Lung (tissue), 12 donors: Measurements from ENCODE around the gene CYTH3. TPM values are rescaled to one million over a fixed set of nuclear protein-coding genes. Genes with fewer than 3 reads are reported as not detected.

ENCODE experiments used
- ATAC-seq: fragments of 200-7000 bp; cut with Tn5 transposase; one replicate; pipeline ENCODE4 v1.9.1; 2020; ENCODE audit warnings: moderate number of reproducible peaks; ENCODE audit not compliant: insufficient read depth, low FRiP score
- DNase-seq, 3 donors: peaks; one replicate each; pipeline ENCODE4 v3.0.0-alpha.2; 2013 to 2017
- H3K27ac ChIP-seq, 2 donors: one replicate each; pipeline ENCODE4 v1.5.1; 2013; ENCODE audit warnings: mild to moderate bottlenecking in 2 of 2, moderate library complexity in 2 of 2, control low read depth in 1 of 2, inconsistent platforms in 1 of 2, low read depth in 1 of 2, low read length in 1 of 2
- H3K27me3 ChIP-seq, 3 donors: one replicate each; pipeline ENCODE4 v1.5.1; 2013; ENCODE audit warnings: low read length in 2 of 3; ENCODE audit not compliant: control insufficient read depth in 3 of 3, insufficient read depth in 3 of 3
- H3K36me3 ChIP-seq, 4 donors: one replicate each; pipeline ENCODE4 v1.5.1; 2013; ENCODE audit warnings: low read length in 4 of 4, mild to moderate bottlenecking in 1 of 4, moderate library complexity in 1 of 4; ENCODE audit not compliant: control insufficient read depth in 4 of 4, insufficient read depth in 4 of 4
- H3K4me1 ChIP-seq, 5 donors: one replicate each; pipeline ENCODE4 v1.5.1; 2013; ENCODE audit warnings: low read length in 5 of 5, mild to moderate bottlenecking in 2 of 5, moderate library complexity in 1 of 5; ENCODE audit not compliant: control insufficient read depth in 5 of 5, insufficient read depth in 5 of 5
- H3K4me3 ChIP-seq: one replicate; pipeline ENCODE4 v1.5.1; 2013; ENCODE audit warnings: mild to moderate bottlenecking, control low read depth, moderate library complexity
- H3K9ac ChIP-seq, 2 donors: one replicate each; pipeline ENCODE4 v1.5.1; 2013; ENCODE audit warnings: low read length in 2 of 2, control low read depth in 1 of 2; ENCODE audit not compliant: insufficient read depth in 1 of 2
- H3K9me3 ChIP-seq, 4 donors: one replicate each; pipeline ENCODE4 v1.5.1; 2013; ENCODE audit warnings: low read length in 3 of 4, mild to moderate bottlenecking in 1 of 4, moderate library complexity in 1 of 4; ENCODE audit not compliant: control insufficient read depth in 4 of 4, insufficient read depth in 3 of 4
- WGBS, 2 donors: extraction: QIAGEN DNeasy Blood & Tissue Kit; methylation state at CpG; one replicate each; pipeline ENCODE4 v1.1.7; 2013; 5-methylcytosine and 5-hydroxymethylcytosine counted together
- polyA plus RNA-seq, 2 donors: library from polyadenylated mRNA; stranded (reverse); fragments of 200-250 nt; gene quantifications; one replicate each; pipeline ENCODE4 v1.2.1, GENCODE V29; 2013
- total RNA-seq, 2 donors: library from RNA; depleted of rRNA in 1 of 2; stranded (reverse); fragments of >200 nt in 1 of 2; gene quantifications; one replicate each; pipeline ENCODE4 v1.2.1, GENCODE V29; 2014 to 2021
- TF ChIP-seq, protein P1 (sequence below): IDR thresholded peaks from 2 replicates; pipeline ENCODE4 v1.5.1; 2012; ENCODE audit warnings: mild to moderate bottlenecking; ENCODE audit errors: control extremely low read depth, extremely low read depth
- donor health status: control.
- donor health status: control.
- donor health status: Bipolar disorder and iron deficiency.
- donor health status: healthy.
- donor health status: DM: yes; HTN: yes; CAD: no.

Gene CYTH3
- total and polyA plus RNA-seq, 4 donors: 8.2 to 28.7 (median 15.5) TPM

DNA sequence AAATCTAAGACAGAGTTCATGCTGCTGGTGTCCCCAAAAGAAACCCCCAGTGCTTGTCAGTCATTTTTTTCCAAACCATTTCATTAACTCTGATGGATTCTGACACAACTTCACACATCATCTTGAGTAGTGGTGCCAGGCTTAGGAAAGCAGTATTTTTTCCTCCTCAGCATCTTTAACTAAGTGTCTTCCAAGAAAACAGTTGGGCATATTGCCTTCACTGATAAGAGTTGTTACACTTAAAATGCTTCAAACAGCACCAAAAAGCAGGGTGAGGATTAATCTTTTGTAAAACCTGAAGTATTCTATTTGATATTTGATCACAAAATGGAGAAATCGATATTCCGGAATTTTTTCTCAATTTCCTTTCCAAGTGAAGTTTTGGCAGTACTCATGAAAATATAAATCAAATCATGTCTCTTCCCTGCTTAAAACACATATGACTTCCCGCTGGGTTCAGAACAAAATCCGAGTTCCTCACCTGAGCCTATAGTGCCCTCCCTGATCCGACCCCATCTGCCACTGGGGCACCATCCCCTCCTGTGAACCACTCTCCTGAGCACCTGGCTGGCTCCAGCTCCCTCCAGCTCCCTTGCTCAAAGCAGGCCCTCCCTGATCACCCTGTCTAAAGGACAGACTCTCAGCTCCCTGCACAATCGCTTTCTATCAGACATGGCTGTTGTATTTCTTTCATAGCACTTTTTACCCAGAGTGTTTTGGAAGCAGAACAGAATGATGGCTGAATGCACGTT is 61.6 kb downstream of the CYTH3 start:
- H3K4me1 ChIP-seq: peaks cover 0 to 13% (median 0%) of the 10 kb centered on the region in 5 donors
- no peaks in the 10 kb centered on the region for H3K36me3 ChIP-seq
- ATAC-seq: no peak
- peak in 1 of 3 donors; percentile 33 for DNase-seq
- no peak overlapping the region for H3K27ac ChIP-seq
- H3K27me3 ChIP-seq: no peaks in the 10 kb centered on the region
- no peaks in the 10 kb centered on the region for H3K9me3 ChIP-seq
- TF ChIP-seq, protein P1, sequence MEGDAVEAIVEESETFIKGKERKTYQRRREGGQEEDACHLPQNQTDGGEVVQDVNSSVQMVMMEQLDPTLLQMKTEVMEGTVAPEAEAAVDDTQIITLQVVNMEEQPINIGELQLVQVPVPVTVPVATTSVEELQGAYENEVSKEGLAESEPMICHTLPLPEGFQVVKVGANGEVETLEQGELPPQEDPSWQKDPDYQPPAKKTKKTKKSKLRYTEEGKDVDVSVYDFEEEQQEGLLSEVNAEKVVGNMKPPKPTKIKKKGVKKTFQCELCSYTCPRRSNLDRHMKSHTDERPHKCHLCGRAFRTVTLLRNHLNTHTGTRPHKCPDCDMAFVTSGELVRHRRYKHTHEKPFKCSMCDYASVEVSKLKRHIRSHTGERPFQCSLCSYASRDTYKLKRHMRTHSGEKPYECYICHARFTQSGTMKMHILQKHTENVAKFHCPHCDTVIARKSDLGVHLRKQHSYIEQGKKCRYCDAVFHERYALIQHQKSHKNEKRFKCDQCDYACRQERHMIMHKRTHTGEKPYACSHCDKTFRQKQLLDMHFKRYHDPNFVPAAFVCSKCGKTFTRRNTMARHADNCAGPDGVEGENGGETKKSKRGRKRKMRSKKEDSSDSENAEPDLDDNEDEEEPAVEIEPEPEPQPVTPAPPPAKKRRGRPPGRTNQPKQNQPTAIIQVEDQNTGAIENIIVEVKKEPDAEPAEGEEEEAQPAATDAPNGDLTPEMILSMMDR: no peak
- no peak overlapping the region for H3K9ac ChIP-seq
- WGBS, 2 donors: 84 to 86% methylated on average over 7 of the region's 7 CpGs
- H3K4me3 ChIP-seq: no peak overlapping the region

- Histone ChIP-seq H3K27ac (no peak overlapping the region), H3K27me3 (no peaks in the 10 kb centered on the region), H3K9me3 (no peaks in the 10 kb centered on the region), H3K4me1 (peaks cover 0 to 13% (median 0%) of the 10 kb centered on the region in 5 donors), H3K4me3 (no peak overlapping the region), H3K9ac (no peak overlapping the region), H3K36me3 (no peaks in the 10 kb centered on the region)
- DNase-seq: peak in 2 of 3 donors; percentile 54 to 70
- 72 to 80% methylated on average over 6 of the region's 6 CpGs for WGBS, 2 donors
- TF ChIP-seq, protein P1: no peak
- ATAC-seq: no peak
Measured at GRCh38 chr7:6209340-6209739, 63.1 kb downstream of the CYTH3 start.

DNA sequence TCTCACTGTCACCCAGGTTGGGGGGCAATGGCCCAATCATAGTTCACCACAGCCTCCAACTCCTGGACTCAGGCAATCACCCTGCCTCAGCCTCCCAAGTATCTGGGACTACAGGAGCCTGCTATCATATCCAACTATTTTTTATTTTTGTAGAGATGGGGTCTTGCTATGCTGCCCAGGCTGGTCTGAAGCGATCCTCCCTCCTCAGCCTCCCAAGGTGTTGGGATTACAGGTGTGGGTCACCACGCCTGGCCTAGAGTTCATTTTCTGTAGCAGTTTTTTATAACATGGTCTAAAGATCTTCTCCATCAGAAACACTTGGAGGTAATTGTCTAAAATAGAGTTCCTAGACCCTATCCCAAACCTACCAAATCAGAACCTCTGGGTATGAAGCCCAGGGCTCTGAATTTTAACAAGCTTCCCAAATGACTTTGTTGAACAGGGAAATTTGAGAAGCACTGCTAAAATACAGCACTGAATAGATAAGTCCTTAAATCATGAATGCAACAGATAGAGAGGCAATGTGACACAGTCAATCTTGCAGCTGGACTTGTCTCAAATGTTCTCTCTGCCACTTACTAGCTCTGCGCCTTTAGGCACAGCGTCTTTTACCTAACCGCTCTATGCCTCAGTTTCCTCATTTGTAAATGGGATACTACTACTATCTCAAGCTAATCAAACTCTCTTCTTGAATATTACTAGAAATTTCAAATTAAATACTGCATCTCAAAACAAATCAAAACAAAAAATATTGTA is 63.7 kb downstream of the CYTH3 start:
- Histone ChIP-seq H3K27ac (no peak overlapping the region), H3K4me1 (peaks cover 0 to 13% (median 0%) of the 10 kb centered on the region in 5 donors), H3K36me3 (no peaks in the 10 kb centered on the region), H3K4me3 (no peak overlapping the region), H3K9ac (no peak overlapping the region), H3K27me3 (no peaks in the 10 kb centered on the region), H3K9me3 (no peaks in the 10 kb centered on the region)
- ATAC-seq (no peak), DNase-seq (peak in 1 of 3 donors; percentile 19)
- TF ChIP-seq, protein P1: no peak
- WGBS, 2 donors: 94 to 96% methylated on average over 5 of the region's 5 CpGs
